GM23248 (cell line): Measurements from ENCODE around the gene PTPRD.

Source experiments
- EZH2 ChIP-seq: fragments of 200-600 bp; sonication (generic); IDR thresholded peaks from 2 replicates; pipeline ENCODE4 v1.6.1; 2018; ENCODE audit warnings: antibody characterized with exemption, mild to moderate bottlenecking; ENCODE audit not compliant: insufficient read depth, poor library complexity, severe bottlenecking
- EZH2phosphoT487 ChIP-seq: fragments of 200-600 bp; sonication (generic); IDR thresholded peaks from 2 replicates; pipeline ENCODE4 v1.6.1; 2018; ENCODE audit warnings: antibody characterized with exemption, moderate library complexity, mild to moderate bottlenecking, low read depth; ENCODE audit not compliant: insufficient read depth

DNA sequence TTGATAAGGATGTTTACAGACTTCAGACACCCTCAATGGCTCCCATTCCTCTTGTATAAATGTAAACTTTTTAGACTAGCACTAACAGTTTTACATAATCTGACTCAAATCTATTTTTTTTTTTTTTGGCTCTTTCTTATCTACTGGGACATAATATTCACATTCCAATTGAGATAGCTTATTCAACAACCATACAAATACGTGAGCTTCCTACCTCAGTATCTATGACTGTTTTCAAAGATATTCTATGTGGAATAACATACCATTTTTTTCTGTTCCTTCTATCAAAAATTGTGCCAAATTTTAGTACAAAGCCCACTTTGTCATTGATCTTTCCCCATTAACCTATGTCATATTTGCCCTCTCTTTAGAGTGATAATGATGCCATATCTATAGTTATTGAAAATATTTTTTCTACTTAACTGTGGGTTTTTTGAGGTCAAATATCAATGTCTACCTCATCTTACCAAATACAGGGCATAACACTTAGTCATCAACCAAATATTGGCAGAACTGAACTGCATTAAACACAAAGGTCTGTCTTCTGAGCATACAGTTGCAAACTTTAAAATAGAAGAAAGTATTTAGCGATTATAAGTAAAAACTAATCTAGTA lies 482.6 kb downstream of the PTPRD start:
- TF ChIP-seq EZH2phosphoT487 (no peak), EZH2 (no peak)
